GM18867 (cell line): ENCODE measurements around the gene CSTPP1.
"Not testable (repeated sequence)": the region's sequence is repeated elsewhere in the genome, so short reads cannot be mapped to it uniquely, and the experiment has no call there.

Experiments used
- ATAC-seq: cut with Tn5 transposase; IDR thresholded peaks from one replicate; pipeline ENCODE4 v1.9.1; 2021; ENCODE audit warnings: mild to moderate bottlenecking, moderate library complexity; ENCODE audit not compliant: unreplicated experiment

Gene CSTPP1

DNA sequence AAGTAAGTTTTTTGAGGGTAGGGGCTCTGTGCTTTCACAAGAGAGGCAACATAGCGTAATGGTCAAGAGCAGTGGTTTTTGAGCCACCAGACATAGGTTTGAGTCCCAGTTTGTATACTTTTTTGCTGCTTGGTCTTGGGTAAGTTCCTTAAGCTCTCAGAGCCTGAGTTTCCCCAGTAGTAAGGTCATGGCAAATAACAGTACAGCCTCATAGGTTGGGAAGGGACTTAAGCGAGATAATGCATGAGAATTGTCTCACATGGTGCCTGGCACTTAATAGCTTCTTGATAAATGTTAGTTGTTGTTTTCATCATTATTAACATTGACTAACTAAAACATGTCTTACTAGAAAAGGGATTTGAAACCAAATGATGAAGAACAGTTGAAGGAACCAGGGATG lies 157.0 kb downstream of the CSTPP1 start:
- ATAC-seq = no peak

DNA sequence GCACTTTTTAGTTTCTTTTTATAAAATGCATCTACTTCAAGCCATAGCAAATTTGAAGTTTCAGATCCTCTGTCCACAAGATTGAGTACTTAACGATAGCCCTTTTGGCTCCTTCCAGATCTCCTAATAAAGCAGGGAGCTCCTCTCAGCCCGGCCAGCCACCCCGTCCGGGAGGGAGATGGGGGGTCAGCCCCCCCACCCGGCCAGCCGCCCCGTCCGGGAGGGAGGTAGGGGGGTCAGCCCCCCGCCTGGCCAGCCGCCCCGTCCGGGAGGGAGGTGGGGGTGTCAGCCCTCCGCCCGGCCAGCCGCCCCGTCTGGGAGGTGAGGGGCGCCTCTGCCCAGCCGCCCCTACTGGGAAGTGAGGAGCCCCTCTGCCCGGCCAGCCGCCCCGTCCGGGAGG lies 160.3 kb downstream of the CSTPP1 start:
- not testable (repeated sequence) for ATAC-seq

GRCh38 chr11:47098223-47098622 lies 161.7 kb downstream of the CSTPP1 start:
- ATAC-seq = not testable (repeated sequence)

DNA sequence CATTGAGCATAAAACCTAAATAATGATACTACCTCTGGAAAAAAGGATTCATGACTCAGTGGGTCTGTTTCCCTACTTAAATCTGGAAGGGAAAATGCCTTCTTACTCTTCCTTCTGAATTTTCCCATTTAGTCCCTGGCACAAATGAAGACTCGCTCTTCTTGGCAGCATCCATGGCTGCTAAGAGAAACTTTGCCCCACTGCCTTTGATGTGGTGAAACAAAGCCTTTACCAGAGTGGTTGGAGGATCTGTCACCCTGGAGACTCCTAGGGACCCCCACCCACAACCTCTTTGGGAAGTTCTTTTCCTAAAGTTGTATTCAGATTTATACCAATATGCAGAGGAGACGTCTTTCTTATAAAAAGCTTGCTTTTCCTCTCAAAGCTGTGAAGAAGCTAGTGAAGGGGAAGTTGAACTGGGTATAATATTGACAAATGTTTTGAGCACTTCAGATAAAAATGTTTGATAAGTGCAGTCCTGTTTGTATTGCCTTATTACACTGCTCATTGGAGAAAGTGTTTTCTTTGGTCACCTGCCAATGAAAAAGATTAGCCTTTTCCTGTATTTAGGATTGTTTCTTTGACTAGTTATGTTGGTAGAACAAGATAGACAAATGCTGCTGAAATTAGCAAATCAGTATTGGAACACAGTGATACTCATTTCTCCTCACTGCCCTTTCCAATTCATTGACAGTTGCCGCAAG lies 162.8 kb downstream of the CSTPP1 start:
- no peak for ATAC-seq

DNA sequence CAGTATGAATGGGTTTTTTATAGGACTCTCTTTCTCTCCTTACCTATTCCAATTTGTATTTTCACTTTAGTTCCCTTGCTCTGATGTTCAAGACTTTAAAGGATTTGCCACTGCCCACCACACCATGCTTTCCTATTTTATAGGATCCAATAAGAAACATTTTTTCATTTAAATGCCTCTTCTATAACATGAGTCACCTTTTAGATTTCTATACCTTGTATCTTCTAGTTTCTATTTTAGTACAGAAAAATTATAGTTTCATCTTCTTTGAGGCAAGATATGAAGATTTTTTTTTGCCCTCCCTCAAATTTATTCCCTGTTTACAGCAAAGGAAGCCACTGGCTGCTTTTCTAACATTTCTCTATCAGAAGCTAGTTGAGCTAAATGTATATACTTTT lies 163.4 kb downstream of the CSTPP1 start:
- no peak for ATAC-seq

DNA sequence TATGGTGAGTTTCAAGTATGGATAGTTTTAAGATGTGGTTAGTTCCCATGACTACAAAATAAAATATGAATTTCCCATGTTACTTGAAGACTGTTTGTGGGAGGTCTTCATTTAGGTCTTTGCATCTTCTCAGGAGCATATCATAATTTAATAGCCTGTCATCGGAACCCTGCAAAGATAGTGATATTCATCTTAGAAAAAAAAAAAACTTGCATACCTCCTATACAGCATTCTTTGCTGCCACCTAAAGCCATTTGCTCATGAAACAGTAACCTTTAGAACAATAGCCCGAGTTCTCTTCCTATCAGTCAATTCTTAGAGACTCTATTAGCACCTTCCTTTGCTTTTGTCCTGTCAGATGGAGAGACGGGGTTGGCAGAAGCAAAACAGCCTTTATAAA lies 164.8 kb downstream of the CSTPP1 start:
- no peak for ATAC-seq

DNA sequence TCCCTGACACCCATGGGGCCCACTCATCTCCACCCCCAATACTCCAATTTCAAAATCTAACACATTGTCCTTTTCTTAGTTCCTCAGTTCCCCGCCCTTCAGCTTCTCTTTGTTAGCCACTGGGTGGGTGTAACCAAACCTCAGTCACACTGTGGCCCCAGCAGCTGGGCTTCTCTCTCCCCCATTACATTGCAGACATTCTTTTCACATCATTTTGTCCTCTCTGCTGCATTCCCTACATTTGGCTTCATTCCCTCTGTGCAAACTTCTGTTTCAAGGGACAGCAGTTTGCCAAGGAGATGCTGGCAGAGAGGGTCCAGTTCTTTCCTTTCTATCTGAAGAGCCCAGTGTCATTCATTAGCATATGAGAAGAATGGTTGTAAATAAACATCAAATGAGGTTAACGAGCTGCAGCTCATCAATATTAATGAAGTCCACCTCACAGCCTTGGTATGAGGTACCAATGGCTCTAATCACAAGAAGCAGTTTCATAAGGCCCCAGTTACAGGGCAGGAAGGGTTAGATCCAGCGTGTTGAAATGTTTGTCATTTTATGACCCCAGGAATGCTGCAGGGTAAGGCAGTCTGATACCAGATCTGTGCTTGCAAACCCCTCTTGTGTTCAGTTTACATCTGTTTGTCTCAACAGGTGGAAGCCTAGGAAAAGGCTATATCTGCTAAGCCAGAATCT lies 167.8 kb downstream of the CSTPP1 start:
- no peak for ATAC-seq

DNA sequence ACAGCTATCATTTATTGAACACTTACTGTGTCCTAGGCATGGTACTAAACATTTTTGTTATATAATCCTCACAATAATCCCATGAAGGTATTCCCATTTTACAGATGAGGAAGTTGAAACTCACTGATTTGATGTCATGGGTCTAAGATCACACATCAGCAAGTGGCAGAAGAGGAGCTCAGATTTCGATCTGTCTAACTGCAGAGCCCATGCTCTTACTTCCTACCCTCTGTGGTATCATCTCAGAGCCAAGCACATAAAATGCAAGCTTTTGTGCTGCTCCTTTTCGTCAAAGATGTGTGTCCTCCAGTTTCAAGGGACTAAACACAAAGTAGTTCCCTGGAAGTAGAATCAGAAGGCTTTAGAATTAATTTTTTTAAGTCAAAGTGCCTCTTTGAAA lies 169.0 kb downstream of the CSTPP1 start:
- ATAC-seq = no peak

DNA sequence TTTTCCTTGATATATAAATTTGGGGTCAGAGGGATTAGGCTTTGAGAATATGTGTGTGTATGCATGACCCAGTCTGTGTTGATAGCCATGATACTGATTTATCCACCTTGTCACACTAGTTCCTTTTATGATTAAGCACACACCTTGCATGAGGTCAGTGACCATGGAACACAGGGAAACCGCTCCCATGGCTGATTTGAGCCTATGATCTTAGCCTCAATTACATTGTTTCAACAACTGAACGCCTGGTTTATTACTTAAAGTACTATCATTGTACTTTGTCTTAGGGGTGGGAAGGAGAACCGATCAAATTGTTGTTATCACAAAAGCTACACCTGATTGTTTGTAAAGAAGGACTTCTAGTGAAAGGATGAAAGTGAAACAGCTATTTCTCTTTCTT lies 169.4 kb downstream of the CSTPP1 start:
- ATAC-seq = no peak

GRCh38 chr11:47106798-47107411 lies 170.3 kb downstream of the CSTPP1 start:
- no peak for ATAC-seq

- ATAC-seq = no peak
Measured at GRCh38 chr11:47107744-47108143, 171.2 kb downstream of the CSTPP1 start.

- ATAC-seq = no peak
Measured at GRCh38 chr11:47108214-47108613, 171.7 kb downstream of the CSTPP1 start.

DNA sequence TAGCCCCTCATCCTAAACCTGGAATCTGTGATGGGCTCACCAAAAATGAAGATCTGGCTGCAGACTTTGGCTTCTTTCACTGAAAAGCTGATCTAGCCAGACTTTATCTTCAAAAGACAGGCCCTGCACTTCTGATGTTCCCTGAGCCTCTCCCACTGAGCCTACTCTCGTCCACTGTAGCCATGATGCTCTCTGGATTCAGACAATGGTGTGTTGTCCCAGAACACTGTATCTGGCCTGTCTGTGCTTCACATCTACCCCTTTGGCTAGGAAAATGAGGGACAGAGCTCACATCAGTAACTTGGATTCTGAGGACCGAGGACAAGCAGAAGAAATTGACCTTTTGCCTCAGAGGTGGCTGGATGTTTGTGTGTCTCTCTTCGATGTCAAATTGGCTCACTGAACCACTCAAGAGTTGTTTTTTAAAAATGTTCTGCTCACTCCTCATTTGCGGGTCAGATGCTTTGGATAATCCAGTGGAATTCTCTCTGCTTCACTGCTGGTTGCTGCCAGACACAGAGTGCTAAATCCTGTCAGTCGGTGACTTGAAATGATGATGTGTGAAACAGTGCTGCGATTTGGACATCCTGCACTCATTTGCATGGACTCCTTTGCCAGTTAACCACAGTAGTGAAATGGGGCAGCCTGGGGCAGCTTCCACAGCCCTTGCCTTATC lies 172.6 kb downstream of the CSTPP1 start:
- ATAC-seq = peak; percentile 54

- ATAC-seq = no peak
Measured at GRCh38 chr11:47109727-47110246, 173.2 kb downstream of the CSTPP1 start.

- peak; percentile 95 for ATAC-seq
Measured at GRCh38 chr11:47111318-47111804, 174.8 kb downstream of the CSTPP1 start.

- not testable (repeated sequence) for ATAC-seq
Measured at GRCh38 chr11:47112941-47113340, 176.4 kb downstream of the CSTPP1 start.

DNA sequence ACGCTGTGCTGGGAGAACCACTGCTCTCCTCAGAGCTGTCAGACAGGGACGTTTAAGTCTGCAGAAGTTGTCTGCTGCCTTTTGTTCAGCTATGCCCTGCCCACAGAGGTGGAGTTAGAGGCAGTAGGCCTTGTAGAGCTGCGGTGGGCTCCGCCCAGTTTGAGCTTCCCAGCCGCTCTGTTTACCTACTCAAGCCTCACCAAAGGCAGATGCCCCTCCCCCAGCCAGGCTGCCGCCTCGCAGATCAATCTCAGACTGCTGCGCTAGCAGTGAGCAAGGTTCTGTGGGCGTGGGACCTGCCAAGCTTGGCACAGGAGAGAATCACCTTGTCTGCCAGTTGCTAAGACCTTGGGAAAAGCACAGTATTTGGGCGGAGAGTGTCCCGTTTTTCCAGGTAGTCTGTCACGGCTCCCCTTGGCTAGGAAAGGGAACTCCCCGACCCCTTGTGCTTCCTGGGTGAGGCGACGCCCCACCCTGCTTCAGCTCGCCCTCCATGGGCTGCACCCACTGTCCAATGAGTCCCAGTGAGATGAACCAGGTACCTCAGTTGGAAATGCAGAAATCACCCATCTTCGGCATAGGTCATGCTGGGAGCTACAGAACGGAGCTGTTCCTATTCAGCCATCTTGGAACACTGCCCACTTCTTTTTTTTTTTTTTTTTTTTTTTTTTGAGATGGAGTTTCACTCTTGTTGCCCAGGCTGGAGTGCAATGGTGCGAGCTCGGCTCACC lies 182.6 kb downstream of the CSTPP1 start:
- not testable (repeated sequence) for ATAC-seq

GRCh38 chr11:47121056-47121455 lies 184.5 kb downstream of the CSTPP1 start:
- no peak for ATAC-seq

DNA sequence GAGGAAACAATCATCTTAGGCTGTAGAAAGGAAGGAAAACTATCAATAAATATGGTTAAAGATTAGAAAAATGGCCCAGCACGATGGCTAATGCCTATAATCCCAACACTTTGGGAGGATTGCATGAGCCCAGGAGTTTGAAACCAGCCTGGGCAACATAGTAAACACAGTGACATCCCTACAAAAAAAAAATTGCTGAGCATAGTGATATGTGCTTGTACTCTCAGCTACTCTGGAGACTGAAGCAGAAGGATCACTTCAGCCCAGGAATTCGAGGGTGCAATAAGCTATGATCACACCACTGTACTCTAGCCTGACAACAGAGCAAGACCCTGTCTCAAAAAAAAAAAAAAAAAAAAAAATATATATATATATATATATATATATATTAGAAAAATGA lies 185.2 kb downstream of the CSTPP1 start:
- ATAC-seq = no peak

DNA sequence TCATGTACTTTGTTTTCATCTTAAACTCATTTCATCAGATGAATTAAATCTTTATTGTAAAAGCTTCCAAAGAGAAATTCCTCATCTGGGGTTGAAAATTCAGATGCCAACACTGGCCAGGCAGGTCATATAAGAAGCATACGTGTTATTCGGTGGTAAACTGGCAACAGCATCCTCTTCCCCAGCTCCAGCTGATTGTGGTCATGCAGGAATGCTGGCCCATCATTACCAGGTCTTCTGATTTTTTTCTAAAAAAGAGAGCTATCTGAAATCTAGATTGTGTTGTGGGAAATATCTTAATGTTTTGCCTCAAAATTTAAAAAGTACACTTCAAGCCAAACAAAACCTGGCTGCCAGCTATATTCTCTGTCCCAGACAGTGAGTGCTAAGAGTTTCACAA lies 186.5 kb downstream of the CSTPP1 start:
- no peak for ATAC-seq

- no peak for ATAC-seq
Measured at GRCh38 chr11:47124675-47125074, 188.1 kb downstream of the CSTPP1 start.
